Measurements from ENCODE around the gene OGN.

DNA sequence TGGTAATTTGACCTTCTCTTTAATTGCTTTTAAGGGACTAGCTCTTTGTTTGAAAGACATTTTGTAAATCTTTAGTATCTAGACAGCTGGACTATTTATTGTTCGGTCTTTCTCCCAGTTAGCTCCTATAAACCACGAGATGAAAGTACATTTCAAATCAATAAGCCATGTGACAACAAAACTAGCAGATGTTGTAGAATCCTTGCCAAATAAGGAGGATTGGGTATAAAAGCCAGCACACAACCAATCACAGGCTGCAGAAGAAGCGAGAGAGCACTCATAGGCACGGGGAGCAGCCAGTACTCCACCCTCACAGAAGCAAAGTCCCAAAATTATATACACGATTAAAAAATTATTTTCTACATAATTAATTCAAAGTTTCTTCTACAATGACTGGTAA, 28.0 kb upstream of the OGN start:
- TF ChIP-seq, protein P1, sequence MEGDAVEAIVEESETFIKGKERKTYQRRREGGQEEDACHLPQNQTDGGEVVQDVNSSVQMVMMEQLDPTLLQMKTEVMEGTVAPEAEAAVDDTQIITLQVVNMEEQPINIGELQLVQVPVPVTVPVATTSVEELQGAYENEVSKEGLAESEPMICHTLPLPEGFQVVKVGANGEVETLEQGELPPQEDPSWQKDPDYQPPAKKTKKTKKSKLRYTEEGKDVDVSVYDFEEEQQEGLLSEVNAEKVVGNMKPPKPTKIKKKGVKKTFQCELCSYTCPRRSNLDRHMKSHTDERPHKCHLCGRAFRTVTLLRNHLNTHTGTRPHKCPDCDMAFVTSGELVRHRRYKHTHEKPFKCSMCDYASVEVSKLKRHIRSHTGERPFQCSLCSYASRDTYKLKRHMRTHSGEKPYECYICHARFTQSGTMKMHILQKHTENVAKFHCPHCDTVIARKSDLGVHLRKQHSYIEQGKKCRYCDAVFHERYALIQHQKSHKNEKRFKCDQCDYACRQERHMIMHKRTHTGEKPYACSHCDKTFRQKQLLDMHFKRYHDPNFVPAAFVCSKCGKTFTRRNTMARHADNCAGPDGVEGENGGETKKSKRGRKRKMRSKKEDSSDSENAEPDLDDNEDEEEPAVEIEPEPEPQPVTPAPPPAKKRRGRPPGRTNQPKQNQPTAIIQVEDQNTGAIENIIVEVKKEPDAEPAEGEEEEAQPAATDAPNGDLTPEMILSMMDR (IDR thresholded peaks at IDR 0.05; ENCODE audit: low read length), result no peak
- TF ChIP-seq EZH2 (optimal IDR thresholded peaks at IDR 0.05; ENCODE audit: low read depth, low read length), result no peak

Data from MM.1S (cell line).